Endothelial cell (in vitro differentiated cells): ENCODE measurements around the gene EXO1. TPM values are rescaled to one million over a fixed set of nuclear protein-coding genes. Genes with fewer than 3 reads are reported as not detected.
"Not testable (repeated sequence)": the region's sequence is repeated elsewhere in the genome, so short reads cannot be mapped to it uniquely, and the experiment has no call there.

Source experiments
- DNase-seq: peaks from one replicate; pipeline ENCODE4 v3.0.0; 2021; ENCODE audit warnings: low spot score
- H3K27ac Mint-ChIP-seq: one replicate; pipeline ENCODE4 v1.8.0; 2021; ENCODE audit warnings: mixed read lengths, inconsistent platforms; ENCODE audit not compliant: unreplicated experiment
- H3K27me3 Mint-ChIP-seq: one replicate; pipeline ENCODE4 v1.8.0; 2021; ENCODE audit warnings: mild to moderate bottlenecking, moderate library complexity, mixed read lengths, inconsistent platforms; ENCODE audit not compliant: unreplicated experiment
- H3K36me3 Mint-ChIP-seq: one replicate; pipeline ENCODE4 v1.8.0; 2021; ENCODE audit warnings: mild to moderate bottlenecking, low read depth, mixed read lengths, inconsistent platforms; ENCODE audit not compliant: unreplicated experiment
- H3K4me1 Mint-ChIP-seq: one replicate; pipeline ENCODE4 v1.8.0; 2021; ENCODE audit warnings: mild to moderate bottlenecking, mixed read lengths, inconsistent platforms; ENCODE audit not compliant: unreplicated experiment
- H3K4me3 Mint-ChIP-seq: one replicate; pipeline ENCODE4 v1.8.0; 2021; ENCODE audit warnings: mild to moderate bottlenecking, mixed read lengths, inconsistent platforms; ENCODE audit not compliant: unreplicated experiment
- H3K9me3 Mint-ChIP-seq: one replicate; pipeline ENCODE4 v1.8.0; 2021; ENCODE audit warnings: mixed read lengths, inconsistent platforms; ENCODE audit not compliant: unreplicated experiment
- CTCF ChIP-seq: fragments of 200-600 bp; sonication (generic); IDR thresholded peaks from one replicate; pipeline ENCODE4 v1.5.0; 2021; ENCODE audit warnings: antibody characterized with exemption; ENCODE audit not compliant: unreplicated experiment
- total RNA-seq: library from RNA; stranded (reverse); fragmentation: NEBNext Ultra II Directional; extraction: Animal tissue kit (Norgen Biotek cat#: 25700); gene quantifications from one replicate; pipeline ENCODE4 v1.2.1, GENCODE V29; 2021; ENCODE audit not compliant: unreplicated experiment

The EXO1 gene
- total RNA-seq, 1 donor from 2014 or later: 6.5 TPM

- Mint-ChIP-seq H3K36me3 (no peaks in the 10 kb centered on the region), H3K27ac (no peak overlapping the region), H3K4me3 (no peak overlapping the region), H3K27me3 (peaks cover 4% of the 10 kb centered on the region), H3K4me1 (no peaks in the 10 kb centered on the region), H3K9me3 (no peaks in the 10 kb centered on the region)
- no peak for TF ChIP-seq CTCF
- no peak for DNase-seq
Measured at GRCh38 chr1:241825581-241825980, 22.4 kb upstream of the EXO1 start.

GRCh38 chr1:241826613-241827012, 21.4 kb upstream of the EXO1 start:
- H3K9me3 Mint-ChIP-seq, DNase-seq, H3K27me3 Mint-ChIP-seq, H3K36me3 Mint-ChIP-seq, H3K27ac Mint-ChIP-seq, H3K4me1 Mint-ChIP-seq, H3K4me3 Mint-ChIP-seq: not testable (repeated sequence)

GRCh38 chr1:241827264-241827663, 20.7 kb upstream of the EXO1 start:
- Mint-ChIP-seq H3K27ac (no peak overlapping the region), H3K27me3 (peaks cover 4% of the 10 kb centered on the region), H3K9me3 (no peaks in the 10 kb centered on the region), H3K4me1 (no peaks in the 10 kb centered on the region), H3K4me3 (no peak overlapping the region), H3K36me3 (no peaks in the 10 kb centered on the region)
- no peak for TF ChIP-seq CTCF
- DNase-seq: no peak

- TF ChIP-seq CTCF: no peak
- Mint-ChIP-seq H3K9me3 (no peaks in the 10 kb centered on the region), H3K27ac (no peak overlapping the region), H3K36me3 (no peaks in the 10 kb centered on the region), H3K4me3 (no peak overlapping the region), H3K27me3 (peaks cover 4% of the 10 kb centered on the region), H3K4me1 (no peaks in the 10 kb centered on the region)
- DNase-seq: no peak
Measured at GRCh38 chr1:241828463-241829021, 19.5 kb upstream of the EXO1 start.

GRCh38 chr1:241829468-241829867, 18.5 kb upstream of the EXO1 start:
- Mint-ChIP-seq H3K27ac (no peak overlapping the region), H3K36me3 (no peaks in the 10 kb centered on the region), H3K4me3 (no peak overlapping the region), H3K9me3 (no peaks in the 10 kb centered on the region), H3K27me3 (peaks cover under 1% of the 10 kb centered on the region), H3K4me1 (no peaks in the 10 kb centered on the region)
- no peak for DNase-seq
- no peak for TF ChIP-seq CTCF
